NB4 (cell line): ENCODE measurements around the gene SLC7A8.
A peak's percentile ranks its signal among the peaks of the same experiment; 100 is the strongest.

ENCODE experiments used
- DNase-seq: peaks from one replicate; pipeline ENCODE4 v3.0.0; 2010; ENCODE audit warnings: low read depth
- H3K4me3 ChIP-seq: one replicate; pipeline ENCODE4 v1.5.1; 2011; ENCODE audit warnings: mild to moderate bottlenecking, low read depth, low read length, moderate library complexity
- CTCF ChIP-seq: IDR thresholded peaks from one replicate; pipeline ENCODE4 v1.5.1; 2012; ENCODE audit warnings: low read depth, low read length
- MYC ChIP-seq: IDR thresholded peaks from 2 replicates; pipeline ENCODE4 v1.6.1; 2011; ENCODE audit warnings: low read depth, low read length
- POLR2A ChIP-seq: IDR thresholded peaks from 2 replicates; pipeline ENCODE4 v1.6.1; 2011; ENCODE audit warnings: mild to moderate bottlenecking; ENCODE audit not compliant: insufficient read length; ENCODE audit errors: extremely low read depth
- TF ChIP-seq, protein P1 (sequence below): IDR thresholded peaks from 2 replicates; pipeline ENCODE4 v1.6.1; 2011; ENCODE audit warnings: low read depth, low read length

SLC7A8 gene

GRCh38 chr14:23131482-23131881 is 52.0 kb downstream of the SLC7A8 start:
- DNase-seq: no peak
- no peak overlapping the region for H3K4me3 ChIP-seq
- TF ChIP-seq POLR2A (no peak), MYC (no peak), CTCF (no peak)
- TF ChIP-seq, protein P1, sequence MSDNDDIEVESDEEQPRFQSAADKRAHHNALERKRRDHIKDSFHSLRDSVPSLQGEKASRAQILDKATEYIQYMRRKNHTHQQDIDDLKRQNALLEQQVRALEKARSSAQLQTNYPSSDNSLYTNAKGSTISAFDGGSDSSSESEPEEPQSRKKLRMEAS: no peak

DNA sequence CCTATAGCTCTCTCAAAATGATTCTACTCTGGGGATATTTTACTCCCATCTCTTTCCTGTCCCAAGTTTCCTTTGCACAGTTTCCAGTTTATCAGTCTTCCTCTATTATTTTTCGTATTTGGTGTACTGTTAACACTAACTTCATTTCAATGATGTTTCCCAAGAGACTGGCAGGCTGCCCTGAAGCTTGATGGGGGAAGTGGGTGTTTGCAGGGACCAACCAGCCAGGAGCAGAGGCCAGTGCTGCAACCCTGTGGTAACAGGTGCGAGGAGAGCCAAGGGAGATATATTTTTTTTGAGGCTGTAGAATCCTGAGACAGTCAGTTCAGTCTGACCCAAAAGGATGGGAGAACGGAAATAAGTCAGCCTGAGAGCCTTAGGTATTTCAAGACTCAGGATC is 52.6 kb downstream of the SLC7A8 start:
- DNase-seq: peak; percentile 57
- no peak overlapping the region for H3K4me3 ChIP-seq
- no peak for TF ChIP-seq POLR2A
- no peak for TF ChIP-seq CTCF

DNA sequence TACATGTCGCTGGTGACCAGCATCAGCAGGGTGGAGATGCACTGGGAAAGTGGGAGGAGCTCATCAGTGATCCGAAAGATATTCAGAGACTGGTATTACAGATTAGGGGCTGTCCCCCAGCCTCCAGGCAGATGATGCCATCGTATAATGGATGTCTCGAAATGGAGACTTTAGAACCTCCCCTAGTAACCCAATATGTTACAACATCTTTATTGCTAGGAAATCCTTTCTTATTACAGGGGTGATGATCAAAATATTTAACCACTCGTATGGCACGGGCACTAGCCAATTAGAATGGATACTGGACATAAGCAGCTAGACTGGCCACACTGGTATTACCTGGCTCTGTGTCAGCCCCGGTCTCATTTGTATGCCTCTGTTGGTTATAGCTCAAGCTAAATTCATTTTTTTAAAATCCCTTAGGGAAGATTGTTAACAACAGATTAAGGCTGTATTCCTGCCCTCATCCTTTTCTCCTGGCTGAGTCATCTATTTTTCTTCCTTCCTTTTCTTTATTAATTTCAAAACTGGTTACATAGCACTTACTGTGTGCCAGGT is 53.6 kb downstream of the SLC7A8 start:
- TF ChIP-seq, protein P1: no peak
- TF ChIP-seq CTCF (no peak), MYC (no peak), POLR2A (no peak)
- no peak overlapping the region for H3K4me3 ChIP-seq
- no peak for DNase-seq

GRCh38 chr14:23128969-23129758 is 54.3 kb downstream of the SLC7A8 start:
- peak; percentile 14 for DNase-seq
- no peak overlapping the region for H3K4me3 ChIP-seq
- TF ChIP-seq, protein P1: no peak
- TF ChIP-seq MYC (no peak), POLR2A (no peak), CTCF (no peak)

DNA sequence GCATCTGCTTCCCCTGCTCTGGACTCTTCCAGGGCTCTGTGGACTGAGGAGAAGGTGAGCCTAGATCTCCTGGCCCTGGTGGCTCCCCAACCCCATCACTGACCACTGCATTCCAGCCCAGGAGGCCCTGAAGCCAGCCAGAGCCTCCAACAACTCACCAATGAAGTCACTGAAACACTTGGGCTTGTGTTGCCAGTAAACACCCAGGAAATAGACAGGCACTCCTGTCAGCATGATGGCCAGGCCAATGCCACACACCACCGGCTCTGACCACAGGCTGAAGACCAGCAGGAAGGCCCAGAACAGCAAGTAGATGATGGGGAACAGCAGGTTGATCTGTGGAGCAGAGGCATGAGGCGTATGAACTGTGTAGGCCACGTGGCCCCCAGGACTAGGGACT is 55.6 kb downstream of the SLC7A8 start:
- no peak for DNase-seq
- TF ChIP-seq, protein P1: no peak
- TF ChIP-seq MYC (no peak), POLR2A (no peak), CTCF (no peak)
- no peak overlapping the region for H3K4me3 ChIP-seq
